ENCODE measurements around the gene MED13.

The MED13 gene

DNA sequence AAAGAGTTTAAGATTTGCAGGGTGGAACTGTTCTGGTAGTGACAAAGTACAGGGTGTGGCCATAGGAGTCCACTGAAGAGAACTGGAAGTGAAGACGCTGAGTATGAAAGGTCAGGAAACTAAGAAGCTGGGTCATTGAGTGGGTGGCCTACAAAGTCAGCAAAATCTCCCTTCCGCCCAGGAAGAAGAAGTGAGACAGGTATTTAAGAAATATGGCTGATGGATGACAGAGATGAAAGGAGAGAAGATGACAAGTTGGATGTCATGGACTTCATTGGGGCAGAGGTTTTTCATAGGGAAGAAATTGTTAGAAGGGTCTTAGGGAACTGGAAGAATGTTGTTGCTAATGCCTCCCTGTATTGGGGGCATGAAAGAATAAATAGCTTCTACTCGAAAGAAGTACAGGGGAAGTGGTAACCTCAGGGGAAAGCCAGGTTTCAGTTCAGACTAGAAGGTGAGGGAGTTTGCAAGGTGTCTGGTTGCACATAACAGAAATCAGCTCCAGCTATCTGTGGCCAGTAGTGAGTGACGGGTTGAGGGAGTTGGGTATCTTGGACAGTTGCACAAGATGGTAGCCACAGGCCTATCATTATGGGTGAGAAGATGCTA, 33.6 kb upstream of the MED13 start:
- TF ChIP-seq, protein P1, sequence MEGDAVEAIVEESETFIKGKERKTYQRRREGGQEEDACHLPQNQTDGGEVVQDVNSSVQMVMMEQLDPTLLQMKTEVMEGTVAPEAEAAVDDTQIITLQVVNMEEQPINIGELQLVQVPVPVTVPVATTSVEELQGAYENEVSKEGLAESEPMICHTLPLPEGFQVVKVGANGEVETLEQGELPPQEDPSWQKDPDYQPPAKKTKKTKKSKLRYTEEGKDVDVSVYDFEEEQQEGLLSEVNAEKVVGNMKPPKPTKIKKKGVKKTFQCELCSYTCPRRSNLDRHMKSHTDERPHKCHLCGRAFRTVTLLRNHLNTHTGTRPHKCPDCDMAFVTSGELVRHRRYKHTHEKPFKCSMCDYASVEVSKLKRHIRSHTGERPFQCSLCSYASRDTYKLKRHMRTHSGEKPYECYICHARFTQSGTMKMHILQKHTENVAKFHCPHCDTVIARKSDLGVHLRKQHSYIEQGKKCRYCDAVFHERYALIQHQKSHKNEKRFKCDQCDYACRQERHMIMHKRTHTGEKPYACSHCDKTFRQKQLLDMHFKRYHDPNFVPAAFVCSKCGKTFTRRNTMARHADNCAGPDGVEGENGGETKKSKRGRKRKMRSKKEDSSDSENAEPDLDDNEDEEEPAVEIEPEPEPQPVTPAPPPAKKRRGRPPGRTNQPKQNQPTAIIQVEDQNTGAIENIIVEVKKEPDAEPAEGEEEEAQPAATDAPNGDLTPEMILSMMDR (conservative IDR thresholded peaks at IDR 0.05; ENCODE audit: low read length) = no peak
- no peak for DNase-seq (ENCODE audit: low read depth)
- no peak overlapping the region for H3K4me3 ChIP-seq (ENCODE audit: low read length)

DNA sequence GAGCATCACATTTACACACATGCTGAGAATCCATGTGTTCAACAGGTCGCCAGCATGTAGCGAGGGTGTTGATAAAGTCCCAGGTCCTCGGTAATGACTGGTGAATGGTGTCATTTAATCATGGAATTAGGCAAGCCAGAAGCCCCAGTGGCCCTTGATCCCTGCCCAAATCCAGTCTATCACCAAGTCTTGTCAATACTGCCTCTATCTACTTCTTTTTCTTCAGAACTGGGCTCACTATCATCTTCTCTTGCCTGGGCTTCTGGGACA, 31.3 kb upstream of the MED13 start:
- DNase-seq (ENCODE audit: low read depth) = no peak
- TF ChIP-seq, protein P1 (conservative IDR thresholded peaks at IDR 0.05; ENCODE audit: low read length) = no peak
- H3K4me3 ChIP-seq (ENCODE audit: low read length) = no peak overlapping the region

DNA sequence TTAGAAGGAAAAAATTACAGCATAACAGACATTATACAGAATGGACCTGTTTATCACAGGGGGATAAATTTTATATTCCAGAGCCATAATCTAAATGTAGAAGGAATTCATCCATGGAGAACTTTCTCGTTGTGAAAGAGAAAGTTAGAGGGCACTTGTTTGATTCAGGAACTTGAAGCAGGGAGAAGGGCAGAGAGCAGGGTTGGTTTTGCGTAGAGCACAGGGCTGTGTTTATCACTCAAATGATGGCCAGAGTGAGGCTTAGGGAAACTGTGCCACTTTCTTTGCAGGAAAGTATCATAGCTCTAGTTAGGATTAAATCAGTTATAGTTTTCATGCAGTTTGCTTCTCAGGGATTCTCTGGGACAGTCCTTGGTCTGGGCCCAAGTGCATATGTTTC, 29.1 kb upstream of the MED13 start:
- H3K4me3 ChIP-seq (ENCODE audit: low read length) = no peak overlapping the region
- TF ChIP-seq, protein P1 (conservative IDR thresholded peaks at IDR 0.05; ENCODE audit: low read length) = no peak

DNA sequence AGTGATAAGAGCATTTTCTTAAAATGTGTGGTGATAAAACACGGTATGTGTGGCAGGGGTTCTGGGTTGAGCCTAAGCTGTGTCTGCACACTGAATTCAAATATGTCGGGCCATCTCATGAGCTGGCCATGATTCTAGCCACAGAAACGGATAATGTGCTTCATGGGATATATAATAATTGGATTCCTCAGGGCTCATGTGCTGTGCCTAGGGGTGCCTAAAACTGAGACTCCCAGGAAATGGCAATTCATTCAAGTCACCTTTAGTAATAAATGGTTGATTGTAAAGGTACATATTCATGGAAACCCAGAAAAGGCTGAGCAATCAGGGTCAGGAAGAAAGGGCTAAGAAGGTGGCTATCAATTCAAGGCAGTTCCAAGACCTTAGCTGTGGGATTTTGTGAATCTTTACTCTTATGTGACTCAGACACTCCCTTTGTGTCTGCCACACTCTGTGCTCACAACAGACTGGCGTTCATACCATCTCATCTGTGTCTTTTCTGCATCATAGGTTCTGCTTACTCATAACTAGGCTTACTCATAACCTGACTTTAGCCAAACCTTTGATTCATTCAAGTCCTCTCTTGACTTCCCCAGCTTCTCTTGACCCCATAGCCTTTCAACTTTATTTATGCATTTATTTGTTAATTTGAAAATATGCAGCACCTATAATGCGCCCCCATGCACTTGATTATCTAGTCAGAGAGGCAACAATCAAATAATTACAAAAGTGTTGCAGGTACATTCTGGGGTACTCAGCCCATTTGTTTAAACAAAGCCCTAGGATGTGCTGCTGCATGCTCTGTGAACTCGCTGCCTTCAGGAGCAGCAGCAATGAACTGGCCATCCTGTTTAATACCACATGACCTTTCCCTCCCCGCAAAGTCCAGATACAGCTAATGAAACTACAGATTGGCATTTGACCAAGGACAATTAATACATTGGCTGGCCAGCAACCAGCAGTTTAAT, 28.4 kb upstream of the MED13 start:
- no peak overlapping the region for H3K4me3 ChIP-seq (ENCODE audit: low read length)
- TF ChIP-seq, protein P1 (conservative IDR thresholded peaks at IDR 0.05; ENCODE audit: low read length) = no peak
- peak; percentile 81 for DNase-seq (ENCODE audit: low read depth)

More for the DNA sequence above, 29.1 kb upstream of the MED13 start:
- no peak for DNase-seq (ENCODE audit: low read depth)

DNA sequence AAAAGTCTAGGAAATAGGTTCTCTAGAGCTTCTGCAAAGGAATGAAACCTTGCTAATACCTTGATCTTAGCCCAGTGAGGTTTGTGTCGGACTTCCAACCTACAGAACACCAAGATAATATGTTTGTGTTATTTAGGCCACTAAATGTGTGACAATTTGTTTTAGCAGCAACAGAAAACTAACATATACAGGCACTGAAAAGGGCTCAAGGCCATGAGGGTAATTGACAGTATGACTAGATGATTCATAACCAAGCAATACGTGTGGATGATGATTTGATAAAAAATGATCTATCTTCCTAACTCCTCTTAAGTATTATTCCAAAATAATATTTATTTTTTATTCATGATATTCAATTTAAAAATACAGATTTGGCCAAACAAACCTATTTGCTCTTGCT, 27.7 kb upstream of the MED13 start:
- TF ChIP-seq, protein P1 (conservative IDR thresholded peaks at IDR 0.05; ENCODE audit: low read length) = no peak
- no peak for DNase-seq (ENCODE audit: low read depth)
- H3K4me3 ChIP-seq (ENCODE audit: low read length) = no peak overlapping the region

DNA sequence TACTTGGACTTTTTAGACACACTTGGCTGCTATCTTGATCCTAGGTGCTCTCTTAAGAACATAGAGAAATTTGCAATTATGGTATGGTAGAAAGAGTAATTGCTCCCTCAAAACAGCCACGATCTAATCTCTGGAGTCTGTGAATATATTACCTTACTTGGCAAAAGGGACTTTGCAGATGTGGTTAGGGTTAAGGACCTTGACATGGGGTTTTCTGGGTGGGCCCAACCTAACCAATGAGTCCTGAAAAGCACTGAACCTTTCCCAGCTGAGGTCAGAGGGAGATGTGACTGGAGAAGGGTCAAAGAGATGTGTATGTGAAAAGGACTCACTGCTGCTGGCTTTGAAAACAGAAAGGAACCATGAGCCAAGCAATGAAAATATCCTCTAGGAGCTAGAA, 26.7 kb upstream of the MED13 start:
- TF ChIP-seq, protein P1 (conservative IDR thresholded peaks at IDR 0.05; ENCODE audit: low read length) = no peak
- no peak for DNase-seq (ENCODE audit: low read depth)

DNA sequence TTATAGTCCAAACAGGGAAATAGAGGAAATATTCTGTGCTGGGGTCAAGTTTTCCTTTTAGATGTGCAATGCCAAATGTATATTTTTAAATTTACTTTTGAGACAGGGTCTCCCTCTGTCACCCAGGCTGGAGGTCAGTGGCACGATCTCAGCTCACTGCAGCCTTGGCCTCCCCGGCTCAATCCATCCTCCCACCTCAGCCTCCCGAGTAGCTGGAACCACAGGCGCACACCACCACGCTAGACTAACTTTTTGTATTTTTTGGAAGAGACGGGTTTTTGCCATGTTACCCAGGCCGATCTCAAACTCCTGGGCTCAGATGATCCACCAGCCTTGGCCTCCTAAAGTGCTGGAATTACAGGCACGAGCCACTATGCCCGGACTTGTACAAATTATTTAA, 25.8 kb upstream of the MED13 start:
- no peak overlapping the region for H3K4me3 ChIP-seq (ENCODE audit: low read length)
- TF ChIP-seq, protein P1 (conservative IDR thresholded peaks at IDR 0.05; ENCODE audit: low read length) = no peak
- no peak for DNase-seq (ENCODE audit: low read depth)

More for the DNA sequence above, 26.7 kb upstream of the MED13 start:
- no peak overlapping the region for H3K4me3 ChIP-seq (ENCODE audit: low read length)

All from AG10803 (cell line).